Lung (tissue), 12 donors: ENCODE data around the gene EIF3L. TPM values are rescaled to one million over a fixed set of nuclear protein-coding genes. Genes with fewer than 3 reads are reported as not detected.

Source experiments
- ATAC-seq: fragments of 200-7000 bp; cut with Tn5 transposase; one replicate; pipeline ENCODE4 v1.9.1; 2020; ENCODE audit warnings: moderate number of reproducible peaks; ENCODE audit not compliant: insufficient read depth, low FRiP score
- DNase-seq, 3 donors: peaks; one replicate each; pipeline ENCODE4 v3.0.0-alpha.2; 2013 to 2017
- H3K27ac ChIP-seq, 2 donors: one replicate each; pipeline ENCODE4 v1.5.1; 2013; ENCODE audit warnings: mild to moderate bottlenecking in 2 of 2, moderate library complexity in 2 of 2, control low read depth in 1 of 2, inconsistent platforms in 1 of 2, low read depth in 1 of 2, low read length in 1 of 2
- H3K27me3 ChIP-seq, 3 donors: one replicate each; pipeline ENCODE4 v1.5.1; 2013; ENCODE audit warnings: low read length in 2 of 3; ENCODE audit not compliant: control insufficient read depth in 3 of 3, insufficient read depth in 3 of 3
- H3K36me3 ChIP-seq, 4 donors: one replicate each; pipeline ENCODE4 v1.5.1; 2013; ENCODE audit warnings: low read length in 4 of 4, mild to moderate bottlenecking in 1 of 4, moderate library complexity in 1 of 4; ENCODE audit not compliant: control insufficient read depth in 4 of 4, insufficient read depth in 4 of 4
- H3K4me1 ChIP-seq, 5 donors: one replicate each; pipeline ENCODE4 v1.5.1; 2013; ENCODE audit warnings: low read length in 5 of 5, mild to moderate bottlenecking in 2 of 5, moderate library complexity in 1 of 5; ENCODE audit not compliant: control insufficient read depth in 5 of 5, insufficient read depth in 5 of 5
- H3K4me3 ChIP-seq: one replicate; pipeline ENCODE4 v1.5.1; 2013; ENCODE audit warnings: mild to moderate bottlenecking, control low read depth, moderate library complexity
- H3K9ac ChIP-seq, 2 donors: one replicate each; pipeline ENCODE4 v1.5.1; 2013; ENCODE audit warnings: low read length in 2 of 2, control low read depth in 1 of 2; ENCODE audit not compliant: insufficient read depth in 1 of 2
- H3K9me3 ChIP-seq, 4 donors: one replicate each; pipeline ENCODE4 v1.5.1; 2013; ENCODE audit warnings: low read length in 3 of 4, mild to moderate bottlenecking in 1 of 4, moderate library complexity in 1 of 4; ENCODE audit not compliant: control insufficient read depth in 4 of 4, insufficient read depth in 3 of 4
- WGBS, 2 donors: extraction: QIAGEN DNeasy Blood & Tissue Kit; methylation state at CpG; one replicate each; pipeline ENCODE4 v1.1.7; 2013; 5-methylcytosine and 5-hydroxymethylcytosine counted together
- polyA plus RNA-seq, 2 donors: library from polyadenylated mRNA; stranded (reverse); fragments of 200-250 nt; gene quantifications; one replicate each; pipeline ENCODE4 v1.2.1, GENCODE V29; 2013
- total RNA-seq, 2 donors: library from RNA; depleted of rRNA in 1 of 2; stranded (reverse); fragments of >200 nt in 1 of 2; gene quantifications; one replicate each; pipeline ENCODE4 v1.2.1, GENCODE V29; 2014 to 2021
- TF ChIP-seq, protein P1 (sequence below): IDR thresholded peaks from 2 replicates; pipeline ENCODE4 v1.5.1; 2012; ENCODE audit warnings: mild to moderate bottlenecking; ENCODE audit errors: control extremely low read depth, extremely low read depth
- donor health status: control.
- donor health status: control.
- donor health status: Bipolar disorder and iron deficiency.
- donor health status: healthy.
- donor health status: DM: yes; HTN: yes; CAD: no.

Gene EIF3L
- total and polyA plus RNA-seq, 4 donors: 175 to 420 (median 252) TPM

DNA sequence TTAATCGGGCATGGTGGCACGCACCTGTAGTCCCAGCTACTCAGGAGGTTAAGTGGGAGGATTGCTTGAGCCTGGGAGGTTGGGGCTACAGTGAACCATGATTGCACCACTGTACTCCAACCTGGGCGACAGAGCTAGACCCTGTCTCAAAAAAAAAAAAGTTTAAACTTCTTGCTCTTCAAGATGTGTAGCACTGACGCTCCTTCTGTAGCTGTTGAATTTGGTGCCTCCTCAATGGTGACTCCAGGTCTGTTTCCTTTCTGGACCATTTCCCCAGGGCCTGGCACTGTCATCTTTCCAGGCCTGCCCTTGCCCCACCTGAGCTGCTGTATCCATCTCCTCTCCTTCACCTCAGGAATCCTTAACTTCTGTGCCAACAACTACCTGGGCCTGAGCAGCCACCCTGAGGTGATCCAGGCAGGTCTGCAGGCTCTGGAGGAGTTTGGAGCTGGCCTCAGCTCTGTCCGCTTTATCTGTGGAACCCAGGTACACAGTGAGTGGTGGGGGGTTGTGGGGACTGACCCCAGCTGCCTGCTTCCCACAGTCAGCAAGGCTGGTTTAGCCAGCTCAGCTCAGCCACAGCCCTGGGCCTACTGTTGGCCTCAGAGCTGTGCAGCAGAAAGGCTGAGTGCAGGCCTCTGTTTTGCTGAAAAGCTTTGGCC is 39.4 kb upstream of the EIF3L start:
- Histone ChIP-seq H3K4me3 (no peak overlapping the region), H3K9me3 (no peaks in the 10 kb centered on the region), H3K36me3 (peaks cover 0 to 9% (median 0%) of the 10 kb centered on the region in 4 donors), H3K27me3 (no peaks in the 10 kb centered on the region), H3K27ac (no peak overlapping the region), H3K9ac (no peak overlapping the region), H3K4me1 (peaks cover 0 to 14% (median 10%) of the 10 kb centered on the region in 5 donors)
- ATAC-seq (no peak), DNase-seq (no peak)
- TF ChIP-seq, protein P1, sequence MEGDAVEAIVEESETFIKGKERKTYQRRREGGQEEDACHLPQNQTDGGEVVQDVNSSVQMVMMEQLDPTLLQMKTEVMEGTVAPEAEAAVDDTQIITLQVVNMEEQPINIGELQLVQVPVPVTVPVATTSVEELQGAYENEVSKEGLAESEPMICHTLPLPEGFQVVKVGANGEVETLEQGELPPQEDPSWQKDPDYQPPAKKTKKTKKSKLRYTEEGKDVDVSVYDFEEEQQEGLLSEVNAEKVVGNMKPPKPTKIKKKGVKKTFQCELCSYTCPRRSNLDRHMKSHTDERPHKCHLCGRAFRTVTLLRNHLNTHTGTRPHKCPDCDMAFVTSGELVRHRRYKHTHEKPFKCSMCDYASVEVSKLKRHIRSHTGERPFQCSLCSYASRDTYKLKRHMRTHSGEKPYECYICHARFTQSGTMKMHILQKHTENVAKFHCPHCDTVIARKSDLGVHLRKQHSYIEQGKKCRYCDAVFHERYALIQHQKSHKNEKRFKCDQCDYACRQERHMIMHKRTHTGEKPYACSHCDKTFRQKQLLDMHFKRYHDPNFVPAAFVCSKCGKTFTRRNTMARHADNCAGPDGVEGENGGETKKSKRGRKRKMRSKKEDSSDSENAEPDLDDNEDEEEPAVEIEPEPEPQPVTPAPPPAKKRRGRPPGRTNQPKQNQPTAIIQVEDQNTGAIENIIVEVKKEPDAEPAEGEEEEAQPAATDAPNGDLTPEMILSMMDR: no peak
- 93 to 96% methylated on average over 5 of the region's 5 CpGs for WGBS, 2 donors

DNA sequence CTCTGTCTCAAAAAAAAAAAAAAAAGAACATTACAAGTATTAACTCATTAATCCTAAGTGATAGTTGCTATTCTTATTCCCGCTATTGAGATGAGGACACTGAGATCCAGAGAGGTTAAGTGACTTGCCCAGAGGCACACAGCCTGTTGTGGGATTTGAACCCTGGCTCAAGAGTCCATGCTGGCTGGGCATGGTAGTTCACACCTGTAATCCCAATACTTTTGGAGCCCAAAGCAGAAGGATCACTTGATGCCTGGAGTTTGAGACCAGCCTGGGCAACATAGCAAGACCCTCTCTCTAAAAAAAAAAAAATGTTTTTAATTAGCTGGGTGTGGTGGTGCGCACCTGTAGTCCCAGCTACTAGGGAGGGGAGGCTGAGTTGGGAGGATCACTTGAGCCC is 37.4 kb upstream of the EIF3L start:
- no peak overlapping the region for H3K27ac ChIP-seq

DNA sequence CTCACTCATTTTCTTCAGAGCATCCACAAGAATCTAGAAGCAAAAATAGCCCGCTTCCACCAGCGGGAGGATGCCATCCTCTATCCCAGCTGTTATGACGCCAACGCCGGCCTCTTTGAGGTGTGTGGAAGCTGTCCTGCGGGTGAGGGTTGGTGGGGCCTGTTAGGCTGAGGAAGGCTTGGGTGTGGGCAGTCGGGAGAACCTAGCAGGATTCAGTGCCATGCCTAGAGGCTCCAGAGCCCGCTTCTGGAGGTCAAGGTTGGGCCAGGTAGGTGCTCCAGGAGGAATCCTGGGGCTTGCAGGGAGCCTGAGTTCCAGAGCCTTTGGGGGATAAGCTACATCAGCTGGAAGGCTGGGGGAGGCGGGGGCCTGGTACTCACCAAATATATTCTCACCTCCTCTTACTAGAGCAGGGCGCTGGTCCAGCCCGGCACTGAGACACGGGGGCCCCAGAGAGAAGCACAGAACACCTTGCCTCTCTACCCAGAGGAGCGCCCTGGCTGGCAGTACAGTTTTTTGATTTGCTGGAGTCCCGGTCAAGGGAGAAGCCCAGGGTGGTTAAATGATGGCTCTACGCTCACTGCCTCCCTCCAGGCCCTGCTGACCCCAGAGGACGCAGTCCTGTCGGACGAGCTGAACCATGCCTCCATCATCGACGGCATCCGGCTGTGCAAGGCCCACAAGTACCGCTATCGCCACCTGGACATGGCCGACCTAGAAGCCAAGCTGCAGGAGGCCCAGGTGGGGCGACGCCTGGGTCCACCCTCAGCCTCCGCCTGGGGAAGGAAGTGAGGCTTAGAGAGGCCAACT is 36.1 kb upstream of the EIF3L start:
- TF ChIP-seq, protein P1: no peak
- no peak overlapping the region for H3K27ac ChIP-seq
- no peak for DNase-seq
- H3K4me3 ChIP-seq: no peak overlapping the region
- peaks cover 0 to 10% (median 1%) of the 10 kb centered on the region in 4 donors for H3K36me3 ChIP-seq
- no peaks in the 10 kb centered on the region for H3K9me3 ChIP-seq
- peaks cover 0 to under 1% (median 0%) of the 10 kb centered on the region in 3 donors for H3K27me3 ChIP-seq
- 95 to 97% methylated on average over 27 of the region's 27 CpGs for WGBS, 2 donors
- H3K4me1 ChIP-seq: peaks cover 0 to 19% (median 8%) of the 10 kb centered on the region in 5 donors
- ATAC-seq: no peak
- no peak overlapping the region for H3K9ac ChIP-seq

More for the DNA sequence above, 37.4 kb upstream of the EIF3L start:
- H3K36me3 ChIP-seq: peaks cover 0 to 10% (median 1%) of the 10 kb centered on the region in 4 donors
- DNase-seq (no peak), ATAC-seq (no peak)
- H3K9ac ChIP-seq: no peak overlapping the region
- TF ChIP-seq, protein P1: no peak
- H3K9me3 ChIP-seq: no peaks in the 10 kb centered on the region
- H3K4me1 ChIP-seq: peaks cover 0 to 14% (median 4%) of the 10 kb centered on the region in 5 donors
- no peaks in the 10 kb centered on the region for H3K27me3 ChIP-seq
- no peak overlapping the region for H3K4me3 ChIP-seq
- 95 to 98% methylated on average over 2 of the region's 2 CpGs for WGBS, 2 donors
